ENCODE results near the gene ADAMTSL3. TPM values are rescaled to one million over a fixed set of nuclear protein-coding genes. Genes with fewer than 3 reads are reported as not detected.

The ADAMTSL3 gene
- total and polyA plus RNA-seq, 4 donors, result 3.5 to 19.0 (median 8.0) TPM

DNA sequence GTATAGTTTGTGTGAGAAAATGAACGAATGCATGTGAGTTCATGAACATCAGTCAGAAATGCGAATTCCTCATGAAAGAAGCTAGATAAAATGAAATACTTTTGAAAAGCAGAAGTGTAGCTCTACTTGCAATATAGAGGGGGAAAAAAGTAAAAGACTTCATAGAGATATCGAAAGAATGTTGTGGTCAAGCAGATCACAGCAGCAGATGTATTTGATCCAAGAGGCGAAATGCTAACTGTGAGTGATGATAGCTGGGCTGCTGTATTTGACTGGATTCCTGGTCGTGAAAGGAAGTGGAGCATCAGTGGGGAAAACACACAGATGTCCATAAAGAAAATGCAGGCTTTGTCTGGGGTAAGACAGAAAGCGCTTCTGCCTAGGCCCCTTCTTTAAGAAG is 112.4 kb downstream of the ADAMTSL3 start:
- no peak for TF ChIP-seq RAD21 (IDR thresholded peaks at IDR 0.05)
- TF ChIP-seq FOXA1 (IDR thresholded peaks at IDR 0.05), result no peak
- no peak for TF ChIP-seq HNF4A (conservative IDR thresholded peaks at IDR 0.05)
- TF ChIP-seq TAF1 (conservative IDR thresholded peaks at IDR 0.05), result no peak
- no peak for TF ChIP-seq RXRA (IDR thresholded peaks at IDR 0.05)
- no peak for TF ChIP-seq EGR1 (IDR thresholded peaks at IDR 0.05; ENCODE audit: low read depth in 2 of 2)

DNA sequence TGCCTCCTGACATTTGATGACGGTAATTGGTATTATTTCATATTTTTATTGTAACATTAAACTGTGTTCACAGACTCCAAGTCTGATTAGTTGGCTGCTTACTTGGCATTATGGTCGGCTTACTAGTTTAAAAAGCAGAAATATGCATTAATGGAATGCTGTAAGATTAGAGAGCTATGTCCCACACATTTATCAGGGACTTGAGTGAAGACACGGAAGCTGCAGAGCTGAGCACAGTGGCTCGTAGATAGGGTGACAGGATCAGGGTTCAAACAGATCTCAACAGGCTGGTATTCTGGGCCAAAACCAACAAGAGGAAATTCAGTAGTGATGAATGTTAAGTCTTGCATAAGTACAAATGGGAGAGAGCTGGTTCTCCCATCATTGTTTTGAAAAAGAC is 113.8 kb downstream of the ADAMTSL3 start:
- 68% methylated on average over 4 of the region's 4 CpGs for WGBS
- Histone ChIP-seq H3K27ac (ENCODE audit: low read depth in 1 of 2, low read length in 2 of 2) (no peak overlapping the region), H3K4me1 (ENCODE audit: control insufficient read depth in 4 of 4, insufficient read depth in 4 of 4, low read length in 3 of 4) (peaks cover 0 to 3% (median 0%) of the 10 kb centered on the region in 4 donors), H3K27me3 (ENCODE audit: control insufficient read depth in 4 of 4, insufficient read depth in 4 of 4, low read length in 3 of 4) (no peaks in the 10 kb centered on the region), H3K36me3 (ENCODE audit: control insufficient read depth in 4 of 4, insufficient read depth in 3 of 4, low read depth in 1 of 4, low read length in 3 of 4) (no peaks in the 10 kb centered on the region), H3K9ac (ENCODE audit: low read depth in 1 of 2, low read length in 2 of 2) (no peak overlapping the region), H3K4me3 (ENCODE audit: low read depth in 1 of 3, low read length in 3 of 3) (no peak overlapping the region), H3K9me3 (ENCODE audit: control insufficient read depth in 4 of 4, low read length in 3 of 4) (no peaks in the 10 kb centered on the region)
- TF ChIP-seq, protein P1, sequence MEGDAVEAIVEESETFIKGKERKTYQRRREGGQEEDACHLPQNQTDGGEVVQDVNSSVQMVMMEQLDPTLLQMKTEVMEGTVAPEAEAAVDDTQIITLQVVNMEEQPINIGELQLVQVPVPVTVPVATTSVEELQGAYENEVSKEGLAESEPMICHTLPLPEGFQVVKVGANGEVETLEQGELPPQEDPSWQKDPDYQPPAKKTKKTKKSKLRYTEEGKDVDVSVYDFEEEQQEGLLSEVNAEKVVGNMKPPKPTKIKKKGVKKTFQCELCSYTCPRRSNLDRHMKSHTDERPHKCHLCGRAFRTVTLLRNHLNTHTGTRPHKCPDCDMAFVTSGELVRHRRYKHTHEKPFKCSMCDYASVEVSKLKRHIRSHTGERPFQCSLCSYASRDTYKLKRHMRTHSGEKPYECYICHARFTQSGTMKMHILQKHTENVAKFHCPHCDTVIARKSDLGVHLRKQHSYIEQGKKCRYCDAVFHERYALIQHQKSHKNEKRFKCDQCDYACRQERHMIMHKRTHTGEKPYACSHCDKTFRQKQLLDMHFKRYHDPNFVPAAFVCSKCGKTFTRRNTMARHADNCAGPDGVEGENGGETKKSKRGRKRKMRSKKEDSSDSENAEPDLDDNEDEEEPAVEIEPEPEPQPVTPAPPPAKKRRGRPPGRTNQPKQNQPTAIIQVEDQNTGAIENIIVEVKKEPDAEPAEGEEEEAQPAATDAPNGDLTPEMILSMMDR (IDR thresholded peaks at IDR 0.05; ENCODE audit: low read depth, low read length, missing input control), result no peak
- peak; percentile 57 for TF ChIP-seq NR2F2 (IDR thresholded peaks at IDR 0.05)
- no peak for DNase-seq (ENCODE audit: low spot score)

More for the DNA sequence above, 112.4 kb downstream of the ADAMTSL3 start:
- H3K4me1 ChIP-seq (ENCODE audit: control insufficient read depth in 4 of 4, insufficient read depth in 4 of 4, low read length in 3 of 4), result peaks cover 0 to 3% (median 0%) of the 10 kb centered on the region in 4 donors
- no peak overlapping the region for H3K9ac ChIP-seq (ENCODE audit: low read depth in 1 of 2, low read length in 2 of 2)
- DNase-seq (ENCODE audit: low spot score), result no peak
- H3K9me3 ChIP-seq (ENCODE audit: control insufficient read depth in 4 of 4, low read length in 3 of 4), result no peaks in the 10 kb centered on the region
- H3K27me3 ChIP-seq (ENCODE audit: control insufficient read depth in 4 of 4, insufficient read depth in 4 of 4, low read length in 3 of 4), result no peaks in the 10 kb centered on the region
- WGBS, result 88% methylated on average over 6 of the region's 6 CpGs
- no peak overlapping the region for H3K27ac ChIP-seq (ENCODE audit: low read depth in 1 of 2, low read length in 2 of 2)
- H3K36me3 ChIP-seq (ENCODE audit: control insufficient read depth in 4 of 4, insufficient read depth in 3 of 4, low read depth in 1 of 4, low read length in 3 of 4), result no peaks in the 10 kb centered on the region
- H3K4me3 ChIP-seq (ENCODE audit: low read depth in 1 of 3, low read length in 3 of 3), result no peak overlapping the region

DNA sequence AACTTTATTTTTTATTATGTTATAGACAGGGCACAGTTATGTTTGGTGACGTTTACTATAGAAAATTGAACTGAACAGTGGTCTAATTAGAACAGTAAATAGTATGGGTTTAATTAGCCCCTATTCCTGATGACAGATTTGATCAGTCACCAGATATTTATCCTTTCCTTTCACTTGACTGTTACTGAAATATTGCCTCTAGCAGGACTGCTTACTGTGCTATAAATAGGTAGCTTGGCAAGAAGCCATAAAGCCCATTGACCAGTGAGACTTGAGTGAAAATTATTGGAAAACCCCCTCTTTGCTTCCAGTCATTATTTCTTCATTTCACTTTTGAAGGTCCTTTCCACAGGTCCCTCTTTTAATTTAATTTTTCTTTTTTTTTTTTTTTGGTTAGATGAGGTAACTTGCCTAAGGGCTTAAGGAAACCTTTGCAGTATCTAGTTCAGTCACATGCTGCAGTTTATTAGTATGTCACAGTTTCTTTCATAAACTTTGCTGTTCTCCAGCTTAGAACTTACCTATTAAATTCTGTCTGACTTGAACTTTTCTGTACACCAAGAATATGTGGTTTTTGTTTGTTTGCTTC is 115.6 kb downstream of the ADAMTSL3 start:
- Histone ChIP-seq H3K9me3 (ENCODE audit: control insufficient read depth in 4 of 4, low read length in 3 of 4) (no peaks in the 10 kb centered on the region), H3K4me3 (ENCODE audit: low read depth in 1 of 3, low read length in 3 of 3) (no peak overlapping the region), H3K9ac (ENCODE audit: low read depth in 1 of 2, low read length in 2 of 2) (no peak overlapping the region), H3K4me1 (ENCODE audit: control insufficient read depth in 4 of 4, insufficient read depth in 4 of 4, low read length in 3 of 4) (no peaks in the 10 kb centered on the region), H3K27me3 (ENCODE audit: control insufficient read depth in 4 of 4, insufficient read depth in 4 of 4, low read length in 3 of 4) (no peaks in the 10 kb centered on the region), H3K36me3 (ENCODE audit: control insufficient read depth in 4 of 4, insufficient read depth in 3 of 4, low read depth in 1 of 4, low read length in 3 of 4) (peaks cover 0 to 4% (median under 1%) of the 10 kb centered on the region in 4 donors), H3K27ac (ENCODE audit: low read depth in 1 of 2, low read length in 2 of 2) (no peak overlapping the region)
- DNase-seq (ENCODE audit: low spot score), result no peak
- TF ChIP-seq, protein P2, sequence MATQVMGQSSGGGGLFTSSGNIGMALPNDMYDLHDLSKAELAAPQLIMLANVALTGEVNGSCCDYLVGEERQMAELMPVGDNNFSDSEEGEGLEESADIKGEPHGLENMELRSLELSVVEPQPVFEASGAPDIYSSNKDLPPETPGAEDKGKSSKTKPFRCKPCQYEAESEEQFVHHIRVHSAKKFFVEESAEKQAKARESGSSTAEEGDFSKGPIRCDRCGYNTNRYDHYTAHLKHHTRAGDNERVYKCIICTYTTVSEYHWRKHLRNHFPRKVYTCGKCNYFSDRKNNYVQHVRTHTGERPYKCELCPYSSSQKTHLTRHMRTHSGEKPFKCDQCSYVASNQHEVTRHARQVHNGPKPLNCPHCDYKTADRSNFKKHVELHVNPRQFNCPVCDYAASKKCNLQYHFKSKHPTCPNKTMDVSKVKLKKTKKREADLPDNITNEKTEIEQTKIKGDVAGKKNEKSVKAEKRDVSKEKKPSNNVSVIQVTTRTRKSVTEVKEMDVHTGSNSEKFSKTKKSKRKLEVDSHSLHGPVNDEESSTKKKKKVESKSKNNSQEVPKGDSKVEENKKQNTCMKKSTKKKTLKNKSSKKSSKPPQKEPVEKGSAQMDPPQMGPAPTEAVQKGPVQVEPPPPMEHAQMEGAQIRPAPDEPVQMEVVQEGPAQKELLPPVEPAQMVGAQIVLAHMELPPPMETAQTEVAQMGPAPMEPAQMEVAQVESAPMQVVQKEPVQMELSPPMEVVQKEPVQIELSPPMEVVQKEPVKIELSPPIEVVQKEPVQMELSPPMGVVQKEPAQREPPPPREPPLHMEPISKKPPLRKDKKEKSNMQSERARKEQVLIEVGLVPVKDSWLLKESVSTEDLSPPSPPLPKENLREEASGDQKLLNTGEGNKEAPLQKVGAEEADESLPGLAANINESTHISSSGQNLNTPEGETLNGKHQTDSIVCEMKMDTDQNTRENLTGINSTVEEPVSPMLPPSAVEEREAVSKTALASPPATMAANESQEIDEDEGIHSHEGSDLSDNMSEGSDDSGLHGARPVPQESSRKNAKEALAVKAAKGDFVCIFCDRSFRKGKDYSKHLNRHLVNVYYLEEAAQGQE (IDR thresholded peaks at IDR 0.05), result no peak
- TF ChIP-seq, protein P3, sequence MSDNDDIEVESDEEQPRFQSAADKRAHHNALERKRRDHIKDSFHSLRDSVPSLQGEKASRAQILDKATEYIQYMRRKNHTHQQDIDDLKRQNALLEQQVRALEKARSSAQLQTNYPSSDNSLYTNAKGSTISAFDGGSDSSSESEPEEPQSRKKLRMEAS (IDR thresholded peaks at IDR 0.05), result no peak
- TF ChIP-seq RAD21 (IDR thresholded peaks at IDR 0.05), result no peak
- TF ChIP-seq FOXA1 (IDR thresholded peaks at IDR 0.05), result no peak
- no peak for TF ChIP-seq TAF1 (conservative IDR thresholded peaks at IDR 0.05)
- TF ChIP-seq FOXA2 (IDR thresholded peaks at IDR 0.05), result no peak
- no peak for TF ChIP-seq GABPA (IDR thresholded peaks at IDR 0.05 in 1 of 2, conservative IDR thresholded peaks at IDR 0.05 in 1 of 2)
- WGBS, result 94% methylated on average over 1 of the region's 1 CpG
